NCI-H1417 treated with DMSO at 0.1 percent for 48 hours (cell line): ENCODE measurements around the gene GABPA.
"Not testable (repeated sequence)": the region's sequence is repeated elsewhere in the genome, so short reads cannot be mapped to it uniquely, and the experiment has no call there.

Experiments used
- DNase-seq: peaks from one replicate; lab custom pipeline; 2025; lab: John Stamatoyannopoulos, UW

The GABPA gene

DNA sequence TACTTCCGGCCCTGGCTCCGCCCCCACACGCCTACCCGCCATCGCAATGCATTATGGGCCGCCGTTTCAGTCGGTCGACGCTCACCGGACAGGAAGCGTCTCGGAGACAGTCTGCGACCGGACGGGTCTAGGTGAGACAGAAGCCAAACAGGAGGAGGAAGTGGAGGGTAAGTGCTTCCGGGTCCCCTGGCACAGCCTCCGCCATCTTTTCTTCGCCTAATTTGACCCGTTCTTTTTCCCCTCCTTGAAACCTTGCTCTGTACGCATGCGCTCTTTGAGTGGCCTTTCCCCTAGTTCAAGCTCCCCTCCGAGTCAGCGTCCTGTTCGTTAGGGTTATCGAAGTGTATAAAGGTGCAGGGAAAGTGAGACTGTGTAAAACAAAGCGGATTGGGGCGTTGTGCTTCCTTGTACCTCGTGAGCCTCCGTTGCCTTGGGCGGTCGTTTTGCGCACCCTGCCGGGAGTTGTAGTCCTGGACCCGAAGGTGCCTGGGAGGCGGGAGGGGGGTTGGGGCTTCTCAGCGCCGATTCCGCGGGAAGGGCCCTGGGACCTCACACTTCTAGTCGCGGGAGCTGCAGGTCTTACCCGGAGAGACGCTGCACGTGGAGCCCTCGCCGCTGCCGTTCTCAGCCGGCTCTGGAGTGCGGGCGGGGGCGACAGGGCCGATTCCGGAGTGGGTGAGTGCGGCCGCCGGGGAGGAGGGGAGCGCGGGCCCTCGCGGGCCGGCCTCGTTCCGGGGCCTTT is at the start of gene GABPA, which contains the start of gene ATP5PF:
Gene GABPA (plus strand): TSS at position 69 of the 742 bp plus-strand sequence. CDS start 6,627 bp downstream, outside the sequence.
Gene ATP5PF (minus strand): TSS at position 1 of the 742 bp plus-strand sequence. CDS start 5,110 bp downstream, outside the sequence.
- peak; percentile 90 for DNase-seq

DNA sequence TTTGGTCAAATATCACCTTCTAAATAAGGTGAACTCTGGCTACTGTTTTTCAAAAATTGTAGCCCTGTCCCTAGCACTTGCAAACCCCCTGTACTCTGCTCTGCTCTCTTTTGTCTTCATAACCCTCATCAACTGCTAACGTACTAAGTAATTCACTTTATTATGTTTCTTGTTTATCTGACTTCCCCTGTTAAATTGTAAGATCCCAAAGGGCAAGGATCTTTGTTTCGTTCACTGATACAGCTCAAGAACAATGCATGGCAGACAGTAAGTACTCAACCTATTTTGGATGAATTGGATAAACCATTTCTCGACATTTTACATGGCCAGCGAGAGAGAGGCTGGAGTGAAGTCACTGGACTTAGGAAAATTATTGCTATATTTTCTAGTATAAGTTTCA is 47.0 kb upstream of the GABPA start:
- DNase-seq, result no peak

DNA sequence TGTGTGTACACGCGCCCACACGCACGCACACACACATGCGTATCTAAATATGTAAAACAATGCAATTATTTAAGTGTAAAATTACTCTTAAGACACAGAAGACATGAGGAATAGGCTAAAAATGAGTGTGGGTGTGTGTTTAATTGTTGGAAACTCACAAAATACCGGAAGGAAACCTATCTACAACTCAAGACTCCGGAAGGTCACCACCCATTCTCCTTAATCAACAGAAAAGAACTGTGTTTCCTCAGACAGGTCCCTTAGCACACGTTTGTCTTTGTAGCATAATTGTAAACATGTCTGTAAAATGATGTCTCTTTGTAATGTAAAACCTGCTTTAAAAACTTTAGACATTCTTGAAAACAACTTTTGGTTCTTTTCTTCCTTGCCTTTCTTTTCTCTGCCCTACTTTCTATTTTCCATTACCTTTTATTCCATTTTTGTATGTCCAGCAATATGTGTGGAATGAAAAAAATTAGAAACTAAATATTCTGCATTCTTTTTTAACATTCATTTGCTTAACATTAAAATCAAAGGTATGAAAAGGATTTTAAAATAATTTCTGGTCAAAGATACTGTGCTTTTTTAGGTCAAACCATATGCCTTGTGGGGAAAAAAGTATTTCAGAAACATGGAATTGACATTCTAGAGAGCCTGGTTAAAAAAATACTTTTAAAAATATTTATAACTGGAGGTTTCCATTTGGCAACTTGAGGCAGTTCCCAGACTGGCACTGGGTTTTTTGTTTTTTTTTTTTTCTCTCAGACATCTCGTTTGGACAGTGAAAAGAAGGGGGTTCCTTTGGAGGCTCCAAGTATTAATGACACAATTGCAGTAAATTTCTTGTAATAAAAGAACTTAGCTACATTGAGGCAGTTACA is 46.3 kb upstream of the GABPA start:
- no peak for DNase-seq

DNA sequence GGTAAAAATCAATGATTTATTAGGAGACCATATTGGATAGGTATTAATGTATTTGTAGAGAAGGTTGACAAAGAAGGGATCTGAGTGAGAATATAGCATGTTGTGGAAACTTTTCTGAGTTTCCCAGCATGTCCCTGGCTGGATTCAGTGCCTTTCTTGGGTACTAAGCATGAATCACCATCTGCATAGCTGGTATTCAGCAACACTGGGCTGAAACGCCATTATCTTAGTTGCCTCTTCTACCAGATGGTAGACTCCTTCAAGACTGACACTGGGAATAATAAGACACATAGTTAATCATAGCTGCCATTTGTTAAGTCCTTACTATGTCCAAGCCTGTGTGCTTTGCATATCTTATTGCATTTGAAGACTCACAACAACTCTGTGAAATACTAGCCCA is 45.5 kb upstream of the GABPA start:
- no peak for DNase-seq

DNA sequence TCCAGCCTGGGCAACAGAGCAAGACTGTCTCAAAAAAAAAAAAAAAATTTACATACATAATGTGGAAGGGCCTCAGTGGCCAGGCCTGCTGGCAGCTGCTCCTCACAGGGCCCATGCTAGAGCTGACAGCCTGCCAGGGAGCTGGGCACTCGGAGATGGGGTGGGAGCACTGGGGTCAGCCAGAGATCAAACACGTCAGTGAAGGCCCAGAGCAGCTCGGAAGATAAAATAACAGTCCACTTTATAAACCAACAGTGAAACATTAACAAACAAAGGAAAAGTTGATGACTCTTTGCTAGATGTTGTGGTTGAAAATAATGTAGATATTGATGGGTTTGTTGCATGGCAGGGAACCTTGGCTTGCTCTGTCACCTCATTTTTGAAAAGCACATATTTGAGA is 42.8 kb upstream of the GABPA start:
- no peak for DNase-seq

DNA sequence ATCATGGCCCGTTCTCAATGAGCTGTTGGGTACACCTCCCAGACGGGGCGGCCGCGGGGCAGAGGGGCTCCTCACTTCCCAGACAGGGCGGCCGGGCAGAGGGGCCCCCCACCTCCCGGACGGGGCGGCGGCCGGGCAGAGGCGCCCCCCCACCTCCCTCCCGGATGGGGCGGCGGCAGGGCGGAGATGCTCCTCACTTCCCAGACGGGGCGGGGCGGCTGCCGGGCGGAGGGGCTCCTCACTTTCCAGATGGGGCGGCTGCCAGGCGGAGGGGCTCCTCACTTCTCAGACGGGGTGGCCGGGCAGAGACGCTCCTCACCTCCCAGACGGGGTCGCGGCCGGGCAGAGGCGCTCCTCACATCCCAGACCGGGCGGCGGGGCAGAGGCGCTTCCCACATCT is 39.3 kb upstream of the GABPA start:
- not testable (repeated sequence) for DNase-seq

DNA sequence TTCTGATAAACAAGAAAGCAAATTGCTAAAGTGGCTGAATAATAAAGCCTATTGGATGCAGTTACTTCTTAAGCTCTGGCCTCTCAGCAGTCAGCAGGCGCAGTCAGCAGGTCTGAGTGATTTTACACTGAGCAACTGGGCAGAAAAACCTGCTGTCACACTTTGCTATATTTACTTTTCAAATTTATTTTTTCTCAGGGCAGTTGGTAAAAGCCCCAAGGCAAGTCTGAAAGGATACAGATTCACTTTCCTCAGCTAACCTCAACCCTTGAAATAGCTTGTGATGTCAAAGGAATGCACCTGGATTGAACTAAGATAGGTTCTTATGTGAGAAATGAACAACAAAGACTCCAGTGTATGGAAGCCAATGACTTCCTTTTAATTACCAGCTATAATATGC is 34.0 kb upstream of the GABPA start:
- no peak for DNase-seq

DNA sequence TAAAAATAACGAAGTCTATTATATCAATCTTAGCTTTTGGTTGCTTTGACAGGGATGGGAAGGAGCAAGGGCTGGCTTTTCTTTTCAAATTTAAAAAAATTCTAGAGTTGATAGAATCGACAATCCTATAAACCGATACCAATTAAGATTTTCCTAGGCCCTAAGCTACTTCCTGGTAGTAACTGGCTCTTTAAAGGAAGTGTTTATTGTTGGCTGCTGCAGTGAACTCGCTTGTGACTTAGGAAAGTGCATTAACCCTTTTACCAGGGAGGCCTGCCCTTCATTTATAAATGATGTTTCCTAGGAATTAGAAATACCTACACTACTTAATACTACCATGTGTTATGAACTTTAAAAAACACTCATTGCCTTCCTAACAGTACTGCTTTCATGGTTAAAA is 33.2 kb upstream of the GABPA start:
- no peak for DNase-seq

DNA sequence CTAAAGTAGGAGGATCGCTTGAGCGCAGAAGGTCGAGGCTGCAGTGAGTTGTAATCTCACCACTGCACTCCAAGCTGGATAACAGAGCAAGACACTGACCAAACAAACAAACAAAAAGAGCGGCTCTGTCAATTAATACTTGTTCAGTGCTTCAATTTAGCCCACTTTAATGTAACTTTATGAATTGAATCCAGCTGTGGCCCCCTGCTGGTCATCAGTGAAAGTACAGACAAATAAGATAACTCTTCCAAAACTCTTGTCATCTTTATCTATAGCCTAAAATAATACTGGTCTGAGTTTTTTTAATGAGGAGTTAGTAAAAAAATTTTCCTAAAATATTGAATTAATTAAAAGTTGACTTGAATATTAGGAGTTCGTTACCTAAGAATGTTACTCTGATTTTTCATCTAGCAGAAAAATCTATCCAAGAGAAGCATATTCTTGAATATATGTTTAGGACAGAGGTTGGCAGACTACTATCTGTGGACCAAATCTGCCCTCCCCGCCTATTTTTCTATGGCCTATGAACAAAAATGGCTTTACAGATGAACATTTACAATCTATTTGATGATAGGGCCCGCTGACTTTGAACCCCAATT is 26.2 kb upstream of the GABPA start:
- DNase-seq, result peak; percentile 33

DNA sequence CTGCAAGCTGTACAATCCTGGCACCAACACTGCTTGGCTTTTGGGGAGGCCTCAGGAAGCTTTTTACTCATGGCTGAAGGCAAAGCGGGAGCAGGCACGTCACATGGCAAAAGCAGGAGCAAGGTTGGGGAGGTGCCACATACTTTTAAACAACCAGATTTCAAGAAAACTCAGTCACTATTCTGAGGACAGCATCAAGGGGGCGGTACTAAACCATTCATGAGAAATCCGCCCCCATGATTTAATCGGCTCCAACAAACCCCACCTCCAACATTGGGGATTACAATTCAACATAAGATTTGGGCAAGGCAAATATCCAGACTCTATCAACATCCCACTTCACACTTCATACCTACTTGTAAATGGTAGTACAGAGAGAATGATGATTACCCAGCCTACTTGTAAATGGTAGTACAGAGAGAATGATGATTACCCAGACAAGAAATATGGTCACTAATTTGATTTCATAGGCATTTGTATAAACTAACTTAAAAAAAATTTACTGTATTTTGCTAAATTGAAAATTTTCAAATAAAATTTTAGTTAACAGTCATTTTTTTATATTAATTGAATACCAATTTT is 25.0 kb upstream of the GABPA start:
- no peak for DNase-seq

DNA sequence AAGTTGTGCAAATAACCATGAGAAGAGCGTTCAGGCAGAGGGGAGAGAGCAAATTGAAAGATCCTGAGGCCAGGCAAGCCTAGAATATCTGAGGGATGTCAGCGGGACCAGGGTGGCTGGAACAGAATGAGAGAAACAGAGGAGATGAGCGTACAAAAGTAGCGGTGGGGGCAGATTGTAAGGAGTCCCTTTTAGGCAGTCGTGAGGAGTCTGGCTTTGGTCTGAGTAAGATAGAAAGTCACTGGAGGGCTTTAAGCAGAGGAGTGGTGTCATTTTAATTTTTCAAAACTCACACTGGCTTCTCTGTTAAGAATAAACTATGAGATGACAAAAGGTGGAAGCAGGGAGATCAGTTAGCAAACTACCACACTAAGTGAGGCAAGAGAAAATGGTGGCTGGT is 24.2 kb upstream of the GABPA start:
- DNase-seq, result no peak

DNA sequence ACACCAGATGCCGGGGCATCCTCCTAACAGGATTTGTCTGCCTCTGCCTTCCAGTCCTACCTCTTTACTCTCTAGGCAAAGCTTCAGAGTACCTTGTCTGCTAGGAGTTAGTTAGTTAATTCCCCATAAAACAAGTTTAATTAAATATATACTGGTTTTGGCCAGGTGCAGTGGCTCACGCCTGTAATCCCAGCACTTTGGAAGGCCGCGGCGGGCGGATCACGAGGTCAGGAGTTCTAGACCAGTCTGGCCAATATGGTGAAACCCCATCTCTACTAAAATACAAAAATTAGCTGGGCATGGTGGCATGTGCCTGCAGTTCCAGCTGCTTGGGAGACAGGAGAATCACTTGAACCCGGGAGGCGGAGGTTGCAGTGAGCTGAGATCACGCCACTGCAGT is 20.7 kb upstream of the GABPA start:
- not testable (repeated sequence) for DNase-seq

DNA sequence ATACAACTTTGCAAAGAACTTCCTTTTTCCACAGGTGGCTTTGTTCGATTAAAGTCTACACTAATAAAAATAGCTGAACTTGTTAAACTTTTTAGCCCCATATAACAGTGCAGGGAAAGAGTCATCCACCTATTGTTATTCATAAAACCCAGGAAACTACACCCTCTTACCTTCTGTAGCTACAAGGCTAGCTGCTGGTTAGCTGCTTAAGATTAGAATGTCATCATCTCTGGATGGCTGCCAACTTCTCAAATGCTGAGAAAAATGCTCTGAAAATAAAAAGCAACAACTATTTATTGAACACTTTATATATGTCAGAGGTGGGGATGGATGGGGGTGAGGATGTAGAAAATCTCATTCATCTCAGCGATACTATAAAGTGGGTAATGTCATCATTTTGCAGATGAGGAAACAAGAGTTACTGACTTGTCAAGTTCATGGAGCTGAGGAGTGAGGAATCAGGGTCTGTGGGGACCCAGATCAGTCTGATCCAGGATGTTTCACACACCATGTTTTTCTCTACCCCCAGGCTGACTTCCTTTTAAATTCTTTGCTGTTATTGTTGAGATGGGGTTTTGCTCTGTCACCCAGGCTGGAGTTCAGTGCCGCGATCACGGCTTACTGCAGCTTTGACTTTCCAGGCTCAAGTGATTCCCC is 17.2 kb upstream of the GABPA start:
- no peak for DNase-seq

DNA sequence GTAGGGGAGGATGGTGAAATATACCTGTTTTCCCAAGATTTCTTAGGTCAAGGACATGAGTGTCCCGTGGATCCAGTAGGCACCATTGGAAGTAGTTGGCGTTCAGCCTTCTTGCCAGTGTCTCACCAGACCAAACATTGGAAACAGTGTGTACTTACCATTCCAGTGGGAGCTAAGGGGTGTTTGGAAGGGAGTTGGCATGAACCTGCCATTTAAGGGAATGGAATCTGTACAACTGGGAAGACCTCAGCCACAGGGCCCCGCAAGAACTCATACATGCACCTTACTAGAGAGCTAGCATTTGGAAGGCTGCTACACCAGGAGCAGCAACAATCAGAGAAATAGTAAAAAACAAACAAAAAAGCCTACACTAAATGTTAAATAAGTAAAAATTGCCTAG is 12.8 kb upstream of the GABPA start:
- DNase-seq, result no peak

DNA sequence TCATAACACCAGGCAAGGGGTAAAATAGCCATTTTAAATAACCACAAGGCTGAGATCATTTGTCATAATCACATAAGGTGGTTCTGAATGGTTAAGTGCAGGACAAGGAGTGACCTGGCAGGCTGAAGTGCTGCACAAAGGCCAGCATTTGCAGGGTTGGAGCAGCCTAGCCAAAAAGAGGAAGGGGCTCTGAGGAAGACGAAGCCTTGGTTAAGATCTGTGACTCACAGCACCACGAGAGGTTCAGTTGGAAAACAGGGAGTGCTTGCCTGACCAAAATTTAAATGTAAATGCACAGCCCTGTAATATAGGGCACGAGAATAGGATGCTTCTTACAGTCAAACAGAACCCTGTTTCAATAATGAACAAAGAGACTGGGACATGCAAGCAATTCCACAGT is 12.1 kb upstream of the GABPA start:
- no peak for DNase-seq

DNA sequence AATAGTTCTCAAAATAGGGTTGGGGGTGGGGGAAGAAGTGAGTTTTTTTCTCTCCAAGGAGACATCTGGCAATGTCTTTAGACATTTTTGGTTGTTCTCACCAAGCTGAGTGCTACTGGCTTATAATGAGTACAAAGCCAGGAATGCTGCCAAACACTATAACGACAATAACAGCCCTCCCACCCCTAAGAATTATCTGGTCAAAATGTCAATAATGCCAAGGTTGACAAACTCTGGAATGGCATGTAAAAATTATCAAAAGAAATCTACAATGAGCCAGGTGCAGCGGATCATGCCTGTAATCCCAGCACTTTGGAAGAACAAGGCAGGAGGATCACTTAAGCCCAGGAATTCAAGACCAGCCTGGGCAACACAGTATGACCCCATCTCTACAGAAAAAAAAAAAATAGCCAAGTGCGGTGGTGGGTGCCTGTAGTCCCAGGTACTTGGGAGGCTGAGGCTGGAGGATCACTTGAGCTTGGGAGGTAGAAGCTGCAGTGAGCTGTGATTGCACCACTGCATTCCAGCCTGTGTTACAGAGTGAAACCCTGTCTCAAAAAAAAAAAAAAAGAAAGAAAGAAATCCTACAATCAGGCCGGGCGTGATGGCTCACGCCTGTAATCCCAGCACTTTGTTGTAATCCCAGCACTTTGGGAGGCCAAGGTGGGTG is 2.5 kb upstream of the GABPA start:
- DNase-seq, result no peak

DNA sequence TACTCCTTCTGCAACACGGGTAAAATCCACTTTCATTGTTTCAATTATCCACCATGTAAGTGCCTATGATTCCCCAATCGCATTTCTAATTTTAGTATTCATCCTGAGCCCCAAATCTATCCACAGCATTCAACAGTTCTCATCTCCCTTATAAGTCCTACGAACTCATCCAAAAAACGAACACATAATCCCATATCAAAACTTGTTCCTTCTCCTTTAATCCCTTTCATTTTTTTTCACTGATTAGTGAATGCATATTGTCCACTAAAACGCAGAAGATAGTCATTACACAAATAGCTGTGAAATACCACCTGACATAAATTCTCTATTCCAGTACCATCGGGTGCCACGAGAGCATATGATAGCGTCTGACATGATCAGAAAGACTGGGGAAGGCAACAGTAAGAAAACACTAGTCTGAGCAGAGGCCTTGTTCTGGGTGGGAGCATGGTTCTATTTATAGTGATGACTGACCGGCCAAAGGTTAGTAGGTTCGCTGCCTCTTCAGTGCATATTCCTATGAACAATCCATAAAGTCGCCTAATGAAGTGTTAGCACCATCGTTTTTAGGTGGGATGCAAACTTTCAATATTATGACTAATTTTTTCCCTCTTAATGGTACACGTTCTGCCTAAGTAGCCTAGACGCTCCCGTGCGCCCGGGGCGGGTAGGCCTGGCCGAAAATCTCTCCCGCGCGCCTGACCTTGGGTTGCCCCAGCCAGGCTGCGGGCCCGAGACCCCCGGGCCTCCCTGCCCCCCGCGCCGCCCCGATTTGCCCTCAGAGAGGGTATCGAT is 716 bp upstream of the GABPA start:
- DNase-seq, result no peak

DNA sequence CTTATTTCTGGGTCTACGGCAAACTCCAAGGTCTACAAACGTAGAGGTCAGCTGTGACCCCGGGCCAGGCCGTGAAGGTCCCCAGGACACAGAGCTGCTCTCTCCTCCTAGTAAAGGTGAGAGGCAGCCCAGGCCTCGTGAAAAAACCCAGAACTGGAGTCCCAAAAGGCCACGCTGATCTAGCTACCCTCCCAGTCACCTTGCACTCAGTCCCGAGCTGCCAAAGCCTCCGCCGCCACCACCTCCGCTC is 193 bp upstream of the GABPA start:
- DNase-seq, result no peak

DNA sequence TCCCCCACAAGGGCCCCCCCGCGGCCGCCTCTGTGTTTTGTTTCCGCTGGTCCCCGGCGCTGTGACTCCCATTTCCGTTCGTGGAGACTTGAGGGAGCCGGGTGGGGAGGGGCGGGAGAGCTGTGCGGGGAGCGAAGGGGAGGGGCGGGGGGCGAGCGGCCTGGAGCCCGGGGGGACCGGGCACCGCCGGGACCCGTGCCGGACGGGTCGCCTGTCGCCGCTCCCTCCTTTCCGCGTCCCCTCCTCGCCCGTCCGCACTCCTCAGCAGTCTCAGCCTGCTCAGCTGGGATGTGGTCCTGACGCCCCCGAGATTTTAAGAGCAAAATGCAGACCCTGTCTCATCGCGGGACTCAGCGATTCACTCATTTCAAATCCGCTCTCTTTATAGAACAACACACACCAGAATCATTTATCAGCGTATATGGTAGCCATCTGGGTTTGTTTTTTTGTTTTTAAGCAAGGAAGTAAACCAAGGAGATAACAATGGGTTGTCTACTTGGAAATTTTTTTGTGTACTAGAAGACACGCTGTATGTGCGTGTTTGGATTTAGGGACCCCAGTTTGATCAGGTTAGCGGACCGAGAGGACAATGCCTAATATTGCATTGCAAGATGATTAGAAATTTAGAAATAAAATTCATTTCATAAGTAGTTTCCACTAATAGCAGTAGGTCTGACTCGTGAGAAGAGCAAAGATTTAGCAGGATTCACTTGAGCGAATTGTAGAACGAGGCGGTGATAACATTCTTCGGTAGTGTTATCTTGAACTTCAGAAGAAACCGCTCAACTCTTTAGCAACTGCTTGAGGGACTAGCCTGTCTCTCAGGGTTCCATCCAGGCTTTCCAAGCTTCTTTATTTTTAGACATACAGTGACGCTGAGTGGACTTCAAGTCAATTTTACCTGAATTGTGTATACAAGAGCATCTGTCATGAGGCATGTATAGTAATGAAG is 1.1 kb downstream of the GABPA start:
- peak; percentile 21 for DNase-seq

DNA sequence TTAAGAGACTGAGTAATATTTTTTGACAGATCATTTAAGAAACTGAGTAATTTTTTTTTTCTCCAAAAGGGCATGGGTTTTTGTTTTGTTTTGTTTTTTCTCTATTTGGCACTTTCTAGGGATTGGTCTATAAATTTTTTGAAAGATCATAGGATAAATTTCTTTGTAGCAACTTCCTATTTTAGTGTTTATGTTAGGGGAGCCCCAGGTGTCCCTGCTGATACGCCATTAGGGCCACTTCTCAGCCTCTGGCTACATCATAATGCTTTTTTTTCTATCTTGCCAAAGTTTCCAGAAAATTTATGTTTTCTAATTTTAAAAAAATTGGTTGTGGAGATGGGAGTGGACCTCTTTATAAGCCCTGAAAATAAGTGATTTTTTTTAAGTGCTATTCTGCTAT is 2.6 kb downstream of the GABPA start:
- no peak for DNase-seq
